ENCODE measurements around the gene MEGF11. TPM values are rescaled to one million over a fixed set of nuclear protein-coding genes. Genes with fewer than 3 reads are reported as not detected.

The MEGF11 gene
- total RNA-seq, 1 donor from 2014 or later: not detected

DNA sequence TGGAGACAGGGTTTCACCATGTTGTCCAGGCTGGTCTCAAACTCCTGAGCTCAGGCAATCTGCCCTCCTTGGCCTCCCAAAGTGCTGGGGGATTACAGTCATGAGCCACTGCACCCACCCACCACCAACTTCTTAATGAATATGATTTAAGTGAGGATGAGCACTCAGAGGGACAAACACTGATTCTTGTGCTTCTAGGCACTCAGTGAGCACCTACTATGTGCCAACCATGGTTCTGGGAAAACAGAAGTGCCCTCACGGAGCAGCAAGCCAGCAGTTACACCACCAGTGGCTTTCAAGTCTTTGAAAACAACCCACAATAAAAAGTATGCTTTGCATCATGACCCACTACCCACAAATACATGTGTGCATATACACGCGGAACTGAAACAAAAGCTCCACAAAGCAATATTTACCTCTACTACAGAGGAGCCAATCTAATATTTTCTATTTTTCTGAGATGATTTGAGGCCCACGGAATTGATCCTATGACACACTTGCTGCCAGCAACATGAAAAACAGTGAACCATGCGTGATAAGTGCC, 91.9 kb downstream of the MEGF11 start:
- intact Hi-C loops (cut with DNase I): no loop called here
- no peak for ATAC-seq (ENCODE audit: poor library complexity)

DNA sequence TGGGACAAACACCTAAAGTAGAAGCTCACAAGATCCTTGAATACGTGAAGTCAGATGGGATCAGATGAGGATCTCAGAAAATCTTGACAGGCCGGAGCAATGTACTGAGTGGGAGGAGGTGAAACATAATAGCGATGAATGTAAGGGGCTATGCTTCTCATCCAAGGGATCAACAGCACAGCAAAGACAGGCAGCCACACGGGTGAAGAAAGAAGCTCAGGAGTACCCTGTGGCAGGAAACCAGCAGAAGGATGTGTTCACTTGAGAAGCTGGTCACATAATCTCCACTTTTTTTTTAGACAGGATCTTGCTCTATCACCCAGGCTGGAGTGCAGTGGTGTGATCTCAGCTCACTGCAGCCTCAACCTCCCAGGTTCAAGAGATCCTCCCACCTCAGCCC, 92.4 kb downstream of the MEGF11 start:
- no peak for DNase-seq
- intact Hi-C loops (cut with DNase I): no loop called here
- no peak for ATAC-seq (ENCODE audit: poor library complexity)

More for the DNA sequence above, 91.9 kb downstream of the MEGF11 start:
- DNase-seq: no peak

DNA sequence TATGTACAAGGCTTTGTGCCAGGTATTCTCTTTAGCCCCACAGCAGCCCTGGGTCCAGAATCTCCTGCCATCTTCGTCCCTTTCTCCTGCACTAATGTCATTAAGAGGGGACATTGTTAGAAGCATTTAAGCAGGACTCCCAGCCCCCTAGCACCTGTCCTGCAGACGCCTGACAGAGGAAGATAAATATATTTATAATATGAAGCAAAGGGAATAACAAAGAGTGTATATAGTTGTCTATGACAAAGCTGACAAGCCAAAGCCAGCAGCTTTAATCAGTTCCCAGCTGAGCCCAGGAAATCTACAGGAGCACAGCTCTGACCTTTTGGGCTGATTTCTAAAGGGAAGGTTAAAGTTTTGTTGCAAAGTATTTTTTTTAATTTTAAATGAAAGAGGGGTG, 96.0 kb downstream of the MEGF11 start:
- DNase-seq (no peak), ATAC-seq (ENCODE audit: poor library complexity) (no peak)
- intact Hi-C loops (cut with DNase I): no loop called here

GRCh38 chr15:66156310-66156975, 97.1 kb downstream of the MEGF11 start:
- intact Hi-C loops (cut with DNase I): no loop called here
- ATAC-seq (ENCODE audit: poor library complexity) (no peak), DNase-seq (no peak)

GRCh38 chr15:66155065-66155464, 98.5 kb downstream of the MEGF11 start:
- ATAC-seq (ENCODE audit: poor library complexity) (no peak), DNase-seq (no peak)
- intact Hi-C loops (cut with DNase I): no loop called here

DNA sequence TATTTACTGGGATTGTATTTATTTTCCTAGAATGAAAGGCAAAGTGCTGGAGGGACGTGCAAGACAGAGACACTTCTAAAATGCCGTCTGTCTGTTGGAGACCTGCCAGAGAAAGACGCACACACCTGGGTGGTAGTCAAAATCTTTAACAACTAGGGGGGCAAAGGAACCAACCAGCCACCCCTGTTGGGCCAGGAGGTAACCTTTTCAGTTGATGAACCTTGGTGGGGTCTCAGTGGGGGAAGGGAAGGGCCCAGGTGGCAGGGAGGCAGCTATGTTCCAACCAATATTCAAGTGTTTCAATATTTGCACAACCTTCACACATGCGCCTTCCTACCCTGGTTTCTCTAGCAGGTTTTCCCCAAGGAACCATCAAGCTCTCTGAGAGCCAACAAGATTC, 99.0 kb downstream of the MEGF11 start:
- no peak for DNase-seq
- ATAC-seq (ENCODE audit: poor library complexity): no peak
- intact Hi-C loops (cut with DNase I): loop anchor here (5.0 kb wide), 1 partner anchor 172 kb away; no protein-coding TSS in a partner anchor

GRCh38 chr15:66153549-66154415, 99.8 kb downstream of the MEGF11 start:
- DNase-seq (no peak), ATAC-seq (ENCODE audit: poor library complexity) (no peak)
- intact Hi-C loops (cut with DNase I): loop anchor here (5.0 kb wide), 1 partner anchor 171 kb away; no protein-coding TSS in a partner anchor

DNA sequence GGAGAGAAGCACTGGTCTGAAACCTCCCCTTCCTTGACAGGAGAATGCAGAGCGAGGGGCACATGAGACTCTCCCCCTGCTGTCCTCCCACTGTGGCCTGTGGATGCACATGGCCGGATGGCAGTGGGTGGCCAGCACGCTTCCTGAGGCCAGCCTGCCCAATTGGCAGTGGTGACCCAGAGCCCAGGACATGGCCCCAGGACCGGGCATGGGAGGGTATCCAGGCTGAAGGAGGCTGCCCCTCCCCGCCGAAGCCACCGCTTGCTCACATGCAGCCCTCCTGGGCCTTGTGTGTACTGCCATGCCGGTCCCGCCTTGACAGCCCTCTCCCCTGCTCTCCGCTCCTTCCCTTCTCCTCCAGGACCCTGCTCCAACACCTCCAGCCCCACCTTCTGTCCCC, 100.9 kb downstream of the MEGF11 start:
- intact Hi-C loops (cut with DNase I): loop anchor here (5.0 kb wide), 1 partner anchor 170 kb away; no protein-coding TSS in a partner anchor
- DNase-seq (no peak), ATAC-seq (ENCODE audit: poor library complexity) (no peak)

DNA sequence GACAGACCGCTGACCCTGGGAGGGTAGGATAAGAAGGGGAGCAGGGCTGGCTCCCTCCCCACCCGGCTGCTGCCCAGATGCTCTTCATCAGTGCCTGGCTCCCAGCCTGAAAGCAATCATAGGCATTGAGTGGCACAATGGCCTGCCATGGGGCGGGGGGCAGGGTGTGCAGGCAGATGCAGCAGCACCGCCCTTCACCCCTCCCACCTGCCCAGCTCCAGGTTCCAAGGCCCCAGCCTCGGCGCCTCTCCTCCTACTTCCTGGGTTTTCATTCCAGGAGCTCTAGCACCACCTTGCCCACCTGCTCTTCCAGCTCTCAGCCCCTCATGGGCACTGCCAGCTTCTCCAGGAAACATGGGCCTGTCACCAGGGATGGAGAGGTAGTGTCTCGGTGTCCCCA, 101.7 kb downstream of the MEGF11 start:
- ATAC-seq (ENCODE audit: poor library complexity): peak; percentile 78
- intact Hi-C loops (cut with DNase I): loop anchor here (5.0 kb wide), 1 partner anchor 170 kb away; no protein-coding TSS in a partner anchor
- DNase-seq: peak; percentile 72

DNA sequence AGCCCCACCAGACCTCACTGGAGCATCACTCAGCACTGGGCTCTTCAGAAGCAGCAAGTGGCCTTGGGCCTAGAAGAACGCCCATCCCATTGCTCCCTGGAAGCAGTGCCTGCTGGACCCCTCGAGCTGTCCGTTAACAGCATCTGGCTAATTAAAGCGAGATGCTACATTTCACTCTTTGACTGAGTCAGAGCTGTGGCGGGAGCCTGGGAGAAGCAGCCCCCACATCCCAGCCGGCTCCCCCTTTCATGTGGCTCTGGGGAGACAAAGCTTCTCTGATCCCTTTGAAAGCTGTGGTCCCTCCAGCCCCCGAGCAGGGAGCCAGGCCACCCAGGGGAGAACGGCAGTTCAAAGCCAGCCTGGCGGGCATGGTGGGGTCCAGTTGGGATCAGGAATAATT, 103.7 kb downstream of the MEGF11 start:
- intact Hi-C loops (cut with DNase I): loop anchor here (5.0 kb wide), 1 partner anchor 168 kb away; no protein-coding TSS in a partner anchor
- ATAC-seq (ENCODE audit: poor library complexity) (no peak), DNase-seq (no peak)

DNA sequence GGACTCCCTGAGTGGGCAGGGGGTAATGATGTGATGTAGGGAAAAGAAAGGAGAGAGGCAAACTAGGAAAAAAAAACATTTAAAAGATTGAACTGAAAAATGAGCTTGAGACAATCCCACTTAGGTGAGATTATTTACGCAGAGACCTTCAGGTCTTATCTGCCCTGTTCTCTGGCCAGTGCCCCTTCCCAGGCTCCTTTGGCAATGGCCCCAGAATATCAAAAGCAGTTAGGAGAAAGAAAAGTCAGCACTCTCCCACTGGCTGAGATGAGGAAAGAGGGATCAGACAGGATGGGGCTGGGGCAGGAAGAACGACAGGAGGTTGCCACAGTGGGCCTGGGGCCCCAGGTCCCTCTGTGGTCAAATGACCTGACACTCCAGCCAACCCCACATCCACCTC, 105.4 kb downstream of the MEGF11 start:
- intact Hi-C loops (cut with DNase I): no loop called here
- no peak for ATAC-seq (ENCODE audit: poor library complexity)

DNA sequence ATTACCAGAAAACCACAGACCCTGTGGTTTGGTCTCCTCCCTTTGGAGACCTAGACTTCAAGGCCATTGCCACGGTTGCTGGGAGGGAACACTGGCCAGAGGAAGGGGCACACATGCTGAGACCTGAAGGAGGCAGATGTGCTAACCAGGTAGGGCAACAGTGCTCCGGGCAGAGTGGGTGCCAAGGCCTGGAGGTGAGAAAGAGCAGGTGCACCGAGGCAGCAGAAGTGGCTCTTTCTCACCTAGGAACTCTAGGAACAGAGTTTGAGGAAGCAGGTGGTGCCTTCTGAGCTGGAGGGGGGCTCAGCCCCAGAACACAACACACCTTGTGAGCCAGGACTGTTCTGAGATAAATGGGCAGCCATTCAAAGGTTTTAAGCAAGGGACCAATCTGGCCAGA, 106.1 kb downstream of the MEGF11 start:
- ATAC-seq (ENCODE audit: poor library complexity) (no peak), DNase-seq (no peak)
- intact Hi-C loops (cut with DNase I): no loop called here

More for the DNA sequence above, 105.4 kb downstream of the MEGF11 start:
- no peak for DNase-seq

GRCh38 chr15:66145726-66146182, 107.8 kb downstream of the MEGF11 start:
- DNase-seq: no peak
- no peak for ATAC-seq (ENCODE audit: poor library complexity)
- intact Hi-C loops (cut with DNase I): no loop called here

DNA sequence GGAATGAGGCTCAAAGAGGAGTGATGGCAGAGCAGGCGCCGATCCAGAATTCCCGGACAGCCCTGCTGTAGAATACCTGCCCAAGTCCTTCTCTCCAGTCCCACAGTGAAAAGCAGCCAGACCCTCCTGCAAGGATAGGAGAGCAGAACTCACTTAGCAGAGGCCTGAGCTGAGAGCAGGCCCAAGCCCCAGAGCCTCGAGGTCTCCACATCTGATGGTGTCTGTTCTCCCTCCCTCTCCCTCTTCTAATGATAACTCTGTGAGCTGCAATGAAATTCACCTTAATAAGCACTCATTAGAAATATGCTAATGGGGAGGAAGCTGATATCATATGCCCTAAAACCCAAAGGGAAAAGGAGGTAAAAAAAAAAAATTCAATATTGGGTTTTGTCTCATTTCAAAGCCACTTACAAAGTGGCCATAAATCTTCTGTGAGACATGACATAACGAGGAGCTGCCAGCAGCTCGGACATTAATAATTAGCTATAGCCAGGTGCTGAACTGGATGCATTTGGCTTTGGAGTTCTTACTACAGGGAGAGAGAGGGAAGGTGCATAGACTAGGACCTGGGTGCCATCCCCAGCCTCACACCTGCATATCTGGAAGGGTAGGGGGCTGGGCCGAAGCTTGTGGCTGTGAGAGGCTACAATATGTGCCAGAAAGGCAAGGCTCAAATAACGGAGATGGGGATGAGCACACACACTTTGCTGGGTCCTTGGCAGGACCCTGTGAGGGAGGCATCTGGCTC, 108.4 kb downstream of the MEGF11 start:
- no peak for DNase-seq
- ATAC-seq (ENCODE audit: poor library complexity): no peak
- intact Hi-C loops (cut with DNase I): no loop called here

DNA sequence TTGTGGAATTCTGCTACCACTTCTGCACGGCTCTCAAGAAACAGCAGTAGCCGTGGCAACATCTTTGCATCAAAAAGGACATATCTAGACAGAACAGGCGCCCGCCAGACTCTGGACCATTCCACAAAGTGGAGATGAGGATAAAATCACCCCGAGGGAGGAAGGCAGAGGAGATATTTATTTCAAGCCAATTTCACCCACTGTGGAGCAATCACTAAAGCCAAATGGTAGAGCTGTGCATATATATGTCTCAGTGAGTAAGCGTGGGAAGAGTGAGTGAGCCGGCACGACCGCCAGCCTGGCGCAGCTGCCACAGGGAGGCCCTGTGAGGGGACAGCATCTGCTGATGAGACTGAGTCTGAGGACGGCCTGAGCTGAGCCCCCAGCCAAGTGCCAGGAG, 111.3 kb downstream of the MEGF11 start:
- DNase-seq: no peak
- intact Hi-C loops (cut with DNase I): no loop called here
- no peak for ATAC-seq (ENCODE audit: poor library complexity)

DNA sequence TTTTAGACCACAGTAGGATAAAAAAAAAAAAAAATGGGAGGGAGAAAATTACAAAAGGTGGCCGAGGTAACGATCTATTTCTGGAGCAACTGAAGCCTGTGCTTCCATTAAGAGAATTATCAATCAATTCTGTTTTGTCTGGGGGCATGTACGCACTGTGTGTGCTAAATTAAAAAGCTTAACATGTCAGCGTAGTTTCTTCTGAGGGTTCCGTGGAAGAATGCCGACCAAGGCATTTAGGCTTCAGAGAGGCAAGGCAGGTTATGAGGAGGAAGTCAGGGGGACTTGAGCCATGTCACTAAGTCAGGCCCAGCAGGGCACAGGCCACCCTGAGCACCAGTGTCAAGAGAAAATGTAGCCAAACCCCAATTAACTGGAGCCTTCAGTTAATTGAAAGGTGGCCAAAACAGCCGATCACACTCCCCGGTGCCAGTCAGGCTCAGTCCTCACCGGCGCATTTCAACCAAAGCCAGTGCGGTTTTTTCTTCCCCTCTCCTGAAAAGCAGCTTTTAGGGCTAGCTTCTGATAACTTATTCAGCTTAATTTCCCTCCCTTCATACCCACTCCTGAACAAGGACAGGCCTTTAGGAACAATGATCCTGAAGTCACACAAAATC, 113.9 kb downstream of the MEGF11 start:
- no peak for ATAC-seq (ENCODE audit: poor library complexity)
- DNase-seq: no peak
- intact Hi-C loops (cut with DNase I): no loop called here

DNA sequence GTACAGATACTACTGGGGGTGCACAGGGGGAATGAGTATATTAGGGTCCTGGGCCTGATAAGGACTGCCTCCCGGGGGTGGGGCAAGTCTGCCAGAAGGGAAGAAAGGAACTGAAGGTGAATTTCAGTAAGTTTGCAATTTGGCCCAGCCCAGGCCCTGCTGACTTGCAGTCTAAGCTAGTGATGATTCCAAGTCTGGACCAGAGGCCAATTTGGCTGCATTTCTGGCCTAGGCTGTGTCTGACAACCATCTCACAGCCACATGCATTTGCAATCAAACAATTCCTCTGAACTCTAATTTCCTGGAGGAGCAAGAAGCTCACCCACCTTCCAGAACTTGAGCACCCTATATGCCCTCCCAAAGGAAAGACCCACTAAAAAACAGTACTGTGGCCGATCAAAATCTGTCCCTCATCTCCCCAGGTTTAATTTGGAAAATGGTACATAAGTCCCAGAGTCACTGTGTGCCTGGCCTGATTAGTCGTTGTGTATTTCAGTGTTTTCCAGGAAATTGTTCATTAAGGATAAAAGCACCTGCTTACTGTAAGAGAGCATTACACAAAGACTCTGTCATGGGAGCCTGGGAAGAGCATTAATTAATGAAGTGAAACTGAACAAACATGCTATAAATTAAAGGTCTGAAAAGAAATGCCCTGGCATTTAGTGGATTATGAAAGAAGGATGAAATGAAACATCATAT, 114.5 kb downstream of the MEGF11 start:
- intact Hi-C loops (cut with DNase I): no loop called here
- ATAC-seq (ENCODE audit: poor library complexity): no peak
- no peak for DNase-seq

All from Right ventricle myocardium superior (tissue), 1 donor.